Left ventricle myocardium inferior (tissue), 1 donor: ENCODE measurements around the gene SDE2. TPM values are rescaled to one million over a fixed set of nuclear protein-coding genes. Genes with fewer than 3 reads are reported as not detected.
"Not testable (repeated sequence)": the region's sequence is repeated elsewhere in the genome, so short reads cannot be mapped to it uniquely, and the experiment has no call there.

ENCODE experiments used
- DNase-seq: peaks from one replicate; pipeline ENCODE4 v3.0.0-alpha.2; 2020
- H3K27ac ChIP-seq: fragments of 200-600 bp; replicated peaks from 2 replicates; pipeline ENCODE4 v1.8.0; 2021
- H3K27me3 ChIP-seq: fragments of 200-600 bp; 2 replicates; pipeline ENCODE4 v1.8.0; 2021; ENCODE audit warnings: low read depth
- H3K36me3 ChIP-seq: fragments of 200-600 bp; 2 replicates; pipeline ENCODE4 v1.8.0; 2021
- H3K4me1 ChIP-seq: fragments of 200-600 bp; 2 replicates; pipeline ENCODE4 v1.8.0; 2021
- H3K4me3 ChIP-seq: fragments of 200-600 bp; 2 replicates; pipeline ENCODE4 v1.8.0; 2021; ENCODE audit warnings: mild to moderate bottlenecking, moderate library complexity
- H3K9me3 ChIP-seq: fragments of 200-600 bp; replicated peaks from 2 replicates; pipeline ENCODE4 v1.8.0; 2021
- CTCF ChIP-seq: fragments of 200-600 bp; IDR thresholded peaks from 2 replicates; pipeline ENCODE4 v1.8.0; 2021; ENCODE audit warnings: antibody characterized with exemption, mild to moderate bottlenecking, borderline replicate concordance
- intact Hi-C: fragments of 100-400 bp; cut with micrococcal nuclease; formaldehyde crosslinking; loops from one replicate; pipeline ENCODE4 v1.11.0; 2022
- total RNA-seq: library from RNA; stranded (reverse); fragmentation: NEBNext Ultra II Directional; extraction: Animal tissue kit (Norgen Biotek cat#: 25700); gene quantifications from one replicate; pipeline ENCODE4 v1.2.1, GENCODE V29; 2021
- donor health status: DM: no; HTN: yes; CAD: no; lungs with severe emphysema.

SDE2 gene
- total RNA-seq, 1 donor from 2014 or later, result 11.3 TPM

DNA sequence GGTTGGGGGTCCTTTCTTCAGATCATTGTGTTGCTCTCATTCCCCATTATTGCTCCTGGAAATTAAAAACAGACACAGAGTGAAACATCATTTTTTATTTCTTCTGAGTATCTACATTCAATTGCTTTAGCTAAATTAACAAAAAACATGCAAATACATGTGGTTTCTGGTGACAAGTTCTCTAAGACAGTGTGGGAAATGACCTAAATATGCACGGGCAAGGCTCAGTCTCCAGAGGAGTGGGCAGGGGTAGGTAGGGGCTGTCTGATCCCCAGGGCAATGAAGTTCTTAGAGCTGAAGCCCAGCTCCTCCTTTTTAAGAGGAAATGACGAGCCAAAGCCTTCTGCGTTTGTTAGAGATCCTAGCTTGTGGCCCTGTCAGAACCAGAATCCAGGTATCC lies 62.6 kb downstream of the SDE2 start:
- intact Hi-C loops, result no loop called here
- TF ChIP-seq CTCF, result no peak

GRCh38 chr1:225936086-225936485 lies 63.1 kb downstream of the SDE2 start:
- H3K9me3 ChIP-seq, H3K27ac ChIP-seq, intact Hi-C loops, H3K36me3 ChIP-seq, H3K4me3 ChIP-seq, H3K27me3 ChIP-seq, DNase-seq: not testable (repeated sequence)
- H3K4me1 ChIP-seq, result peaks cover 13% of the 10 kb centered on the region

More for the DNA sequence above, 62.6 kb downstream of the SDE2 start:
- Histone ChIP-seq H3K27ac (no peak overlapping the region), H3K4me3 (no peak overlapping the region), H3K4me1 (peaks cover 18% of the 10 kb centered on the region), H3K9me3 (no peaks in the 10 kb centered on the region), H3K36me3 (no peaks in the 10 kb centered on the region), H3K27me3 (no peaks in the 10 kb centered on the region)
- DNase-seq, result no peak

GRCh38 chr1:225934711-225935110 lies 64.4 kb downstream of the SDE2 start:
- no peaks in the 10 kb centered on the region for H3K4me1 ChIP-seq
- no peaks in the 10 kb centered on the region for H3K36me3 ChIP-seq
- H3K4me3 ChIP-seq, result no peak overlapping the region
- no peak for DNase-seq
- no peak for TF ChIP-seq CTCF
- H3K27ac ChIP-seq, result no peak overlapping the region
- no peaks in the 10 kb centered on the region for H3K27me3 ChIP-seq
- intact Hi-C loops, result no loop called here
- no peaks in the 10 kb centered on the region for H3K9me3 ChIP-seq

GRCh38 chr1:225933072-225933471 lies 66.1 kb downstream of the SDE2 start:
- intact Hi-C loops, result no loop called here

More at GRCh38 chr1:225933072-225933471, 66.1 kb downstream of the SDE2 start:
- H3K27me3 ChIP-seq, result no peaks in the 10 kb centered on the region
- no peak overlapping the region for H3K27ac ChIP-seq
- DNase-seq, result no peak
- no peaks in the 10 kb centered on the region for H3K4me1 ChIP-seq
- TF ChIP-seq CTCF, result no peak
- no peaks in the 10 kb centered on the region for H3K9me3 ChIP-seq
- no peak overlapping the region for H3K4me3 ChIP-seq
- H3K36me3 ChIP-seq, result no peaks in the 10 kb centered on the region

Other genes starting within 250 kb of the SDE2 start
- 205 TPM for gene SRP9, start 221.5 kb downstream of the SDE2 start, total RNA-seq
- gene EPHX1, start 189.2 kb downstream of the SDE2 start, total RNA-seq, result 49.7 TPM
- gene TMEM63A, start 117.0 kb downstream of the SDE2 start, total RNA-seq, result 30.4 TPM
- 0.55 TPM for gene LEFTY1, start 110.2 kb downstream of the SDE2 start, total RNA-seq
- 64.0 TPM for gene PYCR2, start 75.1 kb downstream of the SDE2 start, total RNA-seq
- 0.69 TPM for gene LEFTY2, start 58.1 kb downstream of the SDE2 start, total RNA-seq
- 324 TPM for gene H3-3A, start 63.4 kb upstream of the SDE2 start, total RNA-seq
- 29.6 TPM for gene ACBD3, start 187.4 kb upstream of the SDE2 start, total RNA-seq
- gene MIXL1, start 224.3 kb upstream of the SDE2 start, total RNA-seq, result not detected